GM13976 (cell line): Measurements from ENCODE around the gene COMMD8.

ENCODE experiments used
- DNase-seq: peaks from one replicate; pipeline ENCODE4 v3.0.0; 2012; ENCODE audit warnings: low spot score
- CTCF ChIP-seq: IDR thresholded peaks from 2 replicates; pipeline ENCODE4 v1.5.1; 2012; ENCODE audit warnings: borderline replicate concordance, mild to moderate bottlenecking; ENCODE audit not compliant: insufficient read depth; ENCODE audit errors: extremely low read depth, missing control alignments, control extremely low read depth
- in situ Hi-C: fragments of 300-500 bp; cut with MboI; formaldehyde crosslinking; loops from one replicate; pipeline ENCODE4 v1.12.0; 2022; ENCODE audit warnings: low sequenced_read_pairs, mixed read lengths, inconsistent platforms; ENCODE audit not compliant: unreplicated experiment

The COMMD8 gene

DNA sequence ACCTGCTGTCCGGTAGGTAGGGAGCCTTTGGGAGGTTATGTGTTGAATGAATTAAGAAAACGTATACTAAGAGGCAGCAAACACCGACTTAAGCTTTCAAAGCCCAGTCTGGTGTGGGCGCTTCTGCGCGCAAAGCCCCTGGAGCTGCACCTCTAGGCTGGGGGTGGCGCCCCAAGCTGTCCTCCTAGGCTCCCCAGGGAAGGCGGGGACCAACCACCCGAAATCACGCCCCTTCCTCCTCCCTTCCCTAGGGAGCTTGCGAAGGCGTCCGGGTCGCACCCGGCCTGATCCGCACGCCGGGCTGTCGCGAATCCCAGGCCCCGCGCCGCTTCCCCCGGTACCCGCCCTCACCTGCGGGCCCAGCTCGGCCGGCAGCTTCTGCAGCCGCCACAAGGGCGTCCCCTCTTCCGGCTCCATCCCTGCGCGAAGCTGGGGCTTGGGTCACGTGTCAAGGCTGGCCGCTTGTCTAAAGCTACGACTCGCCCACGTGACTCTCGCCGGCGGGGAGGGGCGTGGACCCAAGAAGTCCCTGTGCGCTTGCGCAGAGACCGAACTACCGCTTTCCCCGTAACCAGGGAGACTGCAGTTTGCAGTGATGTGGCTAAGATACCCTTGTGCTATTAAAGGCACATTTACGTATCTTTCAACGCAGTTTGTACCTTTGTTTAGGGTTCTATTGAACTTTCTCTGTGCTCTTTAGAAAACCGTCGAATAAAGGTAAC, at the start of gene COMMD8:
TSS of gene COMMD8 (minus strand) at position 468 of the 722 bp plus-strand sequence. CDS start at position 417, 51 bp downstream.
- peak; percentile 35 for TF ChIP-seq CTCF
- in situ Hi-C loops, result no loop called here

GRCh38 chr4:47510506-47511143, 47.1 kb upstream of the COMMD8 start:
- TF ChIP-seq CTCF, result no peak
- in situ Hi-C loops, result no loop called here
- DNase-seq, result peak; percentile 52

More for the DNA sequence above, at the start of gene COMMD8:
- peak; percentile 94 for DNase-seq

- in situ Hi-C loops, result no loop called here
- DNase-seq, result no peak
These were observed 42.2 kb upstream of the COMMD8 start for GRCh38 chr4:47505666-47506065.

DNA sequence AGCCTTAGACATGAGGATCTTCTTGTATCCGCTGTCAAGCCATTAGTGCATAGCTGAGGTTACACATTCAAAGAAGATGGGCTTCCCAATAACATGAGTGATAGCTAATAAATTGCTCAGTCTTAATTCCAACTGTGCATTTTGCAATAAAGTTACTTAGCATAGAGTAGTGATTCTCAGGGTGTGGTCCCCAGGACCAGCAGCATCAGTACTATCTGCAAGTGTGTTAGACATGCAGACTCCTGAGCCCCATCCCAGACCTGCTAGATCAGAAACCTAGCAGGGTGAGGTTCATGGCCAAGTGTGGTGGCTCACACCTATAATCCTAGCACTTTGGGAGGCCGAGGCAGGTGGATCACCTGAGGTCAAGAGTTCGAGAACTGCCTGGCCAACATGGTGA, 41.6 kb upstream of the COMMD8 start:
- DNase-seq, result no peak
- in situ Hi-C loops, result no loop called here
- no peak for TF ChIP-seq CTCF

More at GRCh38 chr4:47505666-47506065, 42.2 kb upstream of the COMMD8 start:
- TF ChIP-seq CTCF, result no peak

DNA sequence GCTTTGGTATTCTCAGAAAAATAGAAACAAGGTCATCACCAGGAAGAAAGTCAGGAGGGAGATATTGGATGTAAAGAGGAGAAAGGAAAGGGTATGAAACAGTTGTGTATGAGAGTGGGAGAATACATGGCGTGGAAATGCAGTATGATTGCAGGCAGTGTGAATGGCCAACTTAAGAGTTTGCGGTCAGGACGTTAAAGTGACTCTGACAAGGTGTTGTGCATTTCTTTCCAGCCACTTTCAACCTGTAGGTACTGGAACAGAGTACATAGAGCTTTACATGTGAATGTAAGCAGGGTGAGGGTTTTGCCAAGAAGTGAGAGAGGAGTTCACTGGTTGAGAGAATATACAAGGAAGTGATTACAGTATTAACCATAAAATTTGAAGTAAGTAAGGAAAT, 37.3 kb upstream of the COMMD8 start:
- in situ Hi-C loops, result no loop called here
- no peak for TF ChIP-seq CTCF

DNA sequence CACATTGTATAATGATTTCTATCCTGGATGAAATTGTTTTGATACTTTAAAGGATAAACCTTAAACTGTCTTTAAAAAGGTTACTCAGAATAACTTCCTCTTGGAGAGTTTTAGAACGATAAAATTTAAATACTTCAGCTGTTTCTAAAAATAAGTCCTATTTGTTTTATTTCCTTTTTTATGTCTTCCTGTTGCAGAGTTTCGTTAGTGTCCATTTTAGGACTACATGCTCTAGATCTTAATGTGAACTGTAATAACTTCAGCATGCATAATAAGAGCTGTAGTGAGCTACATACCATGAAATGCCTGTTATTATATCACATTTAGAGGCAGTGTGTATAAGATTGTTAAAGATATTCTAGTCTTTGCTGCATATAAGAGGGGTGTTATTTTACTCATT, 36.2 kb upstream of the COMMD8 start:
- in situ Hi-C loops, result no loop called here
- DNase-seq, result no peak
- no peak for TF ChIP-seq CTCF

More for the DNA sequence above, 37.3 kb upstream of the COMMD8 start:
- DNase-seq, result no peak
